Measurements from ENCODE around the gene TOM1L2. TPM values are rescaled to one million over a fixed set of nuclear protein-coding genes. Genes with fewer than 3 reads are reported as not detected.

The TOM1L2 gene
- total and polyA plus RNA-seq, 8 donors = 20.3 to 28.2 (median 22.2) TPM

GRCh38 chr17:17988427-17988945 is 16.3 kb upstream of the TOM1L2 start:
- Histone ChIP-seq H3K4me1 (no peaks in the 10 kb centered on the region), H3K27me3 (no peaks in the 10 kb centered on the region), H3K4me3 (no peak overlapping the region), H3K36me3 (no peaks in the 10 kb centered on the region), H3K27ac (no peak overlapping the region), H3K9me3 (no peaks in the 10 kb centered on the region)
- FAIRE-seq (no peak), DNase-seq (no peak), ATAC-seq (no peak)
- TF ChIP-seq CTCF (IDR thresholded peaks at IDR 0.05) = no peak
- WGBS, 2 donors = 82 to 90% methylated on average over 7 of the region's 7 CpGs
- intact Hi-C loops (cut with DNase I) = no loop called here

- DNase-seq = no peak
- no peak for ATAC-seq
- Histone ChIP-seq H3K4me1 (no peaks in the 10 kb centered on the region), H3K4me3 (no peak overlapping the region), H3K9me3 (no peaks in the 10 kb centered on the region), H3K36me3 (no peaks in the 10 kb centered on the region), H3K27ac (no peak overlapping the region), H3K27me3 (no peaks in the 10 kb centered on the region)
- FAIRE-seq = no peak
- WGBS, 2 donors = 73 to 76% methylated on average over 14 of the region's 14 CpGs
- no peak for TF ChIP-seq CTCF (IDR thresholded peaks at IDR 0.05)
- intact Hi-C loops (cut with DNase I) = no loop called here
These were observed 15.7 kb upstream of the TOM1L2 start for GRCh38 chr17:17987901-17988300.

- no peaks in the 10 kb centered on the region for H3K36me3 ChIP-seq
- intact Hi-C loops (cut with DNase I) = no loop called here
- no peak for FAIRE-seq
- H3K4me3 ChIP-seq = no peak overlapping the region
- no peak for ATAC-seq
- H3K27me3 ChIP-seq = no peaks in the 10 kb centered on the region
- WGBS, 2 donors = 73 to 80% methylated on average over 7 of the region's 7 CpGs
- no peaks in the 10 kb centered on the region for H3K9me3 ChIP-seq
- no peak overlapping the region for H3K27ac ChIP-seq
- no peaks in the 10 kb centered on the region for H3K4me1 ChIP-seq
- DNase-seq = no peak
- no peak for TF ChIP-seq CTCF (IDR thresholded peaks at IDR 0.05)
These were observed 15.1 kb upstream of the TOM1L2 start for GRCh38 chr17:17987187-17987896.

- DNase-seq (no peak), FAIRE-seq (no peak), ATAC-seq (no peak)
- Histone ChIP-seq H3K4me1 (no peaks in the 10 kb centered on the region), H3K4me3 (no peak overlapping the region), H3K9me3 (no peaks in the 10 kb centered on the region), H3K36me3 (no peaks in the 10 kb centered on the region), H3K27me3 (no peaks in the 10 kb centered on the region), H3K27ac (no peak overlapping the region)
- intact Hi-C loops (cut with DNase I) = no loop called here
- TF ChIP-seq CTCF (IDR thresholded peaks at IDR 0.05) = no peak
- WGBS, 2 donors = 78 to 86% methylated on average over 3 of the region's 3 CpGs
These were observed 13.4 kb upstream of the TOM1L2 start for GRCh38 chr17:17985555-17985954.

- no peak for TF ChIP-seq CTCF (IDR thresholded peaks at IDR 0.05)
- intact Hi-C loops (cut with DNase I) = no loop called here
- no peaks in the 10 kb centered on the region for H3K36me3 ChIP-seq
- no peaks in the 10 kb centered on the region for H3K27me3 ChIP-seq
- H3K4me3 ChIP-seq = no peak overlapping the region
- no peaks in the 10 kb centered on the region for H3K9me3 ChIP-seq
- H3K27ac ChIP-seq = no peak overlapping the region
- ATAC-seq = no peak
- no peaks in the 10 kb centered on the region for H3K4me1 ChIP-seq
- WGBS, 2 donors = 75 to 76% methylated on average over 2 of the region's 2 CpGs
- no peak for FAIRE-seq
- no peak for DNase-seq
These were observed 13.0 kb upstream of the TOM1L2 start for GRCh38 chr17:17985153-17985552.
